Bone marrow (tissue), 2 donors: Measurements from ENCODE around the gene ADORA2A.
A peak's percentile ranks its signal among the peaks of the same experiment; 100 is the strongest.

Source experiments
- DNase-seq, 2 donors: peaks; one replicate each; lab custom pipeline; 2025; lab: John Stamatoyannopoulos, UW

Gene ADORA2A

DNA sequence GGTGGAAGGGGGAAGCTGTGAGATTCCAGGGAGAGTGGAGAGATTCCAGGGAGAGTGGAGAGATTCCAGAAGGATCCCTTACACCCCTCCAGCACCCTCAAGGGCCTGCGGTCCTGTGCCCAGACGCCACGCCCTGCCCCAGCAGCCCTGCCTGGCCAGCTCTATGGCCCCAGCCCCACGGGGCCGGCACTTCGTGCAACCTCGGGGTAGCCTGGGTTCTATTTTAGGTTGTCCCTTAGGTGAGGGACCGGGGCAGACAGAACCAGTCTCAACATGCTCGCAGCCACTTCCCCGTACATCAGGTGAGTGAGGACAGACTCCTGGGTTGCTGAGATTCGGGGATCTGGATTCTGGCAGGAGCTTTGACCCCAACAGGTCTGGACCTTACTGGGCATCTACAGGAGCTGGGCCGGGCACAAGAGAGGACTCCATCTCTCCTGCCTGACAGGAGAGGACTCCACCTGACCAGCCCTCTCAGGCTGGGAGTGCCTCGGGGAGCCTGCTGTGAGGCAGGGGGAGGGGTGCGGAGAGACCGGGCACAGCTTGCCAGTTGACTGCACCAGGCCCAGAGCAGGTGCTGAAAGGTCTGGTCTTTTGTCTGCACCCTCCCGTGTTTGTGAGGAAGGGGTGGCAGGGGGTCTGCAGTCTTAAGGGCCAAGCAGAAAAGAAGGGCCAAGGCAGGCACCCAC, 8.5 kb upstream of the ADORA2A start:
- DNase-seq: no peak

DNA sequence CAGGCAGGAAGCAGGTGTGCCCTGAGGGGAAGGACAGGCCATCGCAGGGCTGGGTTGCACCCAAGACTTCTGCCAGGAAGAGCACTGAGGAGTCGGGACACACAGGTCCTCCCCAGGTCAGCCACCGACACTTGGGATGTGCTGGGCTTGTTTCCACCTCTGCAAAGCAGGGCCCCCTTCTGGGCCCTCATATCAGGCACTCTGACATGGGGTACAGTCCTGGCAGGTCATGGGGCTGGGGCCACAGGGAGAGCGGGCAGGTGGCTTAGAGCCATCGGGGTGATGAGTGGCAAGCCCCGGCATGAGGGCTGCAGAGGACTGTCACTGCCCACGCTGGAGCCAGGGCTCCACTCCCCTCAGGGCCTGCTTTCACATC, 7.9 kb upstream of the ADORA2A start:
- DNase-seq: no peak

DNA sequence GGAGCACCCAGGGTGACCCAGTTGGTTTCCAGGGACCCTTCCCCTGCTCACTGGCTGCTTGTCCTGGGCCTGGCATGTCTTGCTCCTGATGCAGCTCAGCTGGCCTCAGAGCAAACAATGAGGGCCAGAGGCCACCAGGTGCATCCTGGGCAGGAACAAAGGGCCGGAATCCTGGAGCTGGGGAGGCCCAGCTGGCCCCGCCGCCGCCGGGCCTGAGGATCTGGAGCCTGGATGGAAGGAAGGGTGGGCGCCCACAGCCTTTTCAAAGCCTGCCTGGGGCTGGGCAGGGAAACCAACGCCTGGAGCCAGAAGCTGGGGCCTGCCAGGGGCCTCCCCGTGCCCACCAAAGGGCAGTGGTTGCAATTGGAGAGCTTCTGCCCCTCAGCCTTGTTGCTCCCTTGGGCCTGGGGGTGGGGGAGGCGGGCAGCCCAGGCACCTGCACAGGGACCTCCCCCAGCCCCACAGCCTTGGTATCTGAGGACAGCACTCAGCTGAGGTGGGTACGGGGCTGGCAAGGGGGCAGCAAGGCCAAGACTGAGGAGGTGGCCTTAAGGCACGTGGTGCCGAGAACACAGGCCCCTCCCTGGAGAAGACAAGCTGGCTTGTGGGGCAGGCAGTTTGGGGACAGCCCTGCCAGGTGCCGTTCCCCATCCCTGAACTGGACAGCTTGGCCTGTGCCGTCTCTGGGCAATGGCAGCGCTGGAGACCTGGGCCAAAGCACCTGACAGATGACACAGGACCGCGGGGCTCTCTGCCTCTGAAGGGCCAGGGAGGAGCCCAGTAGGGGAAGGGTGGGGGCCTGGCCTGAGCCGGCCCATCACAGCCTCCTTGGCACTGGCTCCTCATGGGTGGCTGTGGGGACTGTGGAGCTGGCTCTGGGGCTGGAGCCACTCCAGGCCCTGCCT, 7.1 kb upstream of the ADORA2A start:
- no peak for DNase-seq

DNA sequence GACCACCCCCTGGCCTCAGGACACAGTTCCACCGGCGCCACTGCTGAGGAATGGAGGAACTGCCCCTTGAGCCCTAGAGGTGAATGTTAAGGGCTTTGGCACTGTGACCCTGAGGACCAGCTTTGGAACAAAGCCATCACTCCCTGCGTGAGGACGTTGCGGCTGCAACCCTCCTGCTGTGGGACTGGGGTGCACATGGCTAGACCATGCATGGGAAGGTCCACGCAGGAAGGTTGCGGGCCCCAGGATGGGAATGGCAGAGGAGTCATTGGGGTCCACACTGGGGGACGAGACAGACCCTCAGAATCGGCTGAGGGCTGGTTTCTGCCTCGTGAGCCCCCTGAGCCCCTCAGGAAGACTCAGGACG, 6.4 kb upstream of the ADORA2A start:
- DNase-seq: no peak

DNA sequence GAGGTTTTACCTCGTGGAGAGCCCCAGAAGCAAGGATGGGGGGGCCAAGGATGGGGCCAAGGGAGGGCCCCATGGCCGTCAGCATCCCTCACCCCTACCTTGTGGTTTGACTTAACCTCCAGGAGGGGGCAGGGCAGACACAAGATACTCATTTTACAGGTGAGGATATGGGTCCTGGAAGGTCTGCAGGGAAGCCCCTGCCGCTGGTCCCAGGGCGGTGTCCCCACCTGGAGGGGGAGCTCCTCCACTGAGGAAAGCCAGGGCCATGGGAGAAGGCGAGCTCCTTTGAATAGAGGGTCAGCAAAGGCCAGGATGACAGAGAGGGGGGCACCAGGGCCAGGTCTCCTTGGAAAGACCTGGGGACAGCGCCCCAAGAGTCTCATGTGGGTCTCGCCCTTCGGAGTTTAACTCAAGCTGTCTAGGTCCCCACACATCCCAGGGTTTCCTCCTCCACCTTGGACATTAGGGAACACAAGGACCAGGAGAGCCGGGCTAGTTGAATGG, 5.9 kb upstream of the ADORA2A start:
- DNase-seq: no peak

DNA sequence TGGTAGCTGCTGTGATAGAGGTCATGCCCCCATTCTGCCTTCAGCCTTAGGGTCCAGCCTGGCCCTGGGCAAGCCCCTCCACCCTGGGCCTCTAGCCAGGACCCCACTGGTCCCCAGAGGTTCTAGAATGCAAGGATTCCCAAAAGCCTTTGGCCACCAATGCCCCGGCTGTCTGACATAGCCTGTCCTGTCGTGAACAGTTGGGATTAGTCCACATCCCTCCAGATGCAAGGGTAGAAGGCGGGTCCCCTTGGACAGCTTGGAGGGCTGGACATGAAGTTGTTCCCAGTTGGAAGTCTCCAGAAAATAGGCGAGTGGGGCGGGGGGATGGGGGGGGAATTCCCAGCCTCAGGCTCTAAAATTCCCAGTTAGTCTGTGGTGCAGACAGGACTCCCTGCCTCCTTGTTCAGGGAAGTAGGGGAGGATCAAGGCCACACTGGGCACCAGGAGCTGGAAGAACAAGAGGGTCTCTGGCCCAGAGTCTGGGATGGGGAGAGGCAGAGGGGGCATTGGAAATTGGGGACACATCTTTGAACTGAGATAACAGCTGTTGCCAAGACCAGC, 5.2 kb upstream of the ADORA2A start:
- DNase-seq: no peak

DNA sequence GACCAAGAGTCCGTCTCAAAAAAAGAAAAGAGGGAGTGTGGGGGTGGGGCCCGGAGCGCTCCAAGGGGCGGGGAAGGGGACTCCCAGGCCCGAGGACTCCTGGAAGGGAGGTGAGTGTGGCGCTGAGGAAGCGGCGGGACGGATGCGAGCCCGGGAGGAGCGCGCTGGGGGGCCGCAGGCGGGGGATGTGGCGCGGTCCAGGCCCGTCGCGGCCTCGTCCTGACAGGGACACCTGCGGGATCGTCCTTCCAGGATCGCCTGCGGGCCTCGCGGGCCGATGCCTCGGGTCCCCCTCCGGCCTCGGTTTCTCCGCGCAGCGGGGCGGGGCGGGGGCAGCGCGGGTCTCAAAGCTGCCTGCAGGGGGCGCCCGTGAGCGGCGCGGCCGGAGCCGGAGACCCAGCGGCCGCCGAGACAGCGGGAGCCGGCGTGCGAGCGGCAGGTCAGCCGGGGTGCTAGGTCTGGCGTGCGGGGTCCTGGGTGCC, 3.8 kb upstream of the ADORA2A start:
- peak in 1 of 2 donors; percentile 91 for DNase-seq

DNA sequence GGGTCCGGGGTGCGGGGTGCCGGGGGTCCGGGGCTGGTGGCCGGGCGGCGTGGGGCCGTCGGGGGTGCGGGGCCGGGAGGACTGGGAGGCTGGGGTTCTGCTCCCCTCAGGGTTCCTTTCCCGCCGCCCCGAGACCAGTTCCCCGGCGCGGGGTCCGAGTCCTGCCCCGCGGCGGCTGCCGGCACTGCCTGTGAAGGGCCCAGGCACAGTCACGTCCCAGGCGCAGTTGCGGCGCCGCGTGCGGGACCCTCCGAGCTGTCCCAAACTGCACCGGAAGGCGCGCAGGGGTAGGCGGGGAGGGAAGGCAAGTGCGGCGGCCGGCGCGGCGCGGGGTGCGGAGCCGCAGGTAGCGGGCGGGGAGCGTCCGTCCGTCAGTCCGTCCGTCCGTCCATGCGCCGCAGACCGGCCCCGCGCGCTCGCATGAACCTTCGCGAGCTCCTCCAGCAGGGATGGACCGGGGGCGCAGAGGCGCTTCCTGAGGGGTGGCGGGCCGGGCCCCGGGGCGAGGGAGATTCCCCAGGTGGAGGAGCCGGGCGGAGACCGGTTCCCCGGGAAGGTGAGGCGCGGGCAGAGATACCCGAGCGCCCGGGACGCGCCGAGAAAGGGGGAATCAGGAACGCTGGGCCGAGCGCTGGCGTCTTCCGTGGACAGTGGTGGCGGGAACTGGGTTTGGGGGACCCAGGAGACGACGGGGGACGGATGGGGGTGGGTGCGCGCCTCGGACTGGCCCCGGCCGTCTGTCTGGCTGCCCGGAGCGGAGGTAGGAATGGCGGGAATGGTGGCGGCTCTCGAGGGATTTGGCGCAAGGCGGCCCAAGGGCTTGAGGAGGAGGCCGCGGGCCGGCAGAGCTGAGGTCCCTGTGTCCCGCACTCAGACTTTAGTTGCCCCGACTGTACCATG, 3.1 kb upstream of the ADORA2A start:
- DNase-seq: no peak

DNA sequence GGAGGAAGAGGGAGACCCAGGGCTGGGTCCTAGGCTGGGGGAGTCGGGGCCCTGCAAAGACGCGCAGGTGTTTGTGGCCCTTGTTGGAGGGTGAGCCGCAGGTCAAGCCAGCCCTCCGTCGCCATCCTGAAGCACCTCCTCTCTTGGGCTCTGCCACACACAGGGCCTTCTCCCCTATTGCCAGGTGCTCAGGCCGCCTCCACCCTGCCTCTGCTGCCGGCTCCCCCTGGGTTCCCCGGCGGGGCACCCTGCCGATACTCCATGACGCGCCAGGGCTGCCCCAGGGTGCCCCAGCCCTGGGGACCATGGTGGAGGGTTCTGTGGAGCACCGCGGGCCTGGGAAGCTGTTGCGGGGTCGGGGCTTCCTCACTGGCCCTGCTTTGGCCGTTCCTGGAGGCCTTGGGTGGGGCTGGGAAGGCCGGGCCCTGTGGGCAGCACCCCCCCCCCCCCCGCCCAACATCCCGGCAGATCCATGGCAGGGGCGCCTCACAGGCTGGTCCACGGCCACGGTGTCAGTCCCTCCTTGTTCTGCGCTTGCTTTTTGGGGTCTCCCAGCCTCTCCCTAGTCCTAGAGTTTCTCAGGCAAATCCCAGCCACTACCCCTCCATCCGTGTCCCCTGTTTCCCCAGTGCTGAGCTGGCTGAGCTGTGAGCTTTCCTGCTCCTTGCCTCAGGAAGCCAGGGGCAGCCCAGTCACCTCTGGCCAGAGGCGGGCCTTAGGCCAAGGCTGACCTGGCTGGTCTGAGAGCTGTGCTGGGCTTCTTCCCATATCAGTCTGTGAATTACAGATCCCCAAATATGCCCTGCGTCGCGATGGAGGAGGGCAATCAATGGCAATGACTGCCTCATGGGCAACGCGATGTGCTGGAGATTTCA, 2.3 kb upstream of the ADORA2A start:
- no peak for DNase-seq

DNA sequence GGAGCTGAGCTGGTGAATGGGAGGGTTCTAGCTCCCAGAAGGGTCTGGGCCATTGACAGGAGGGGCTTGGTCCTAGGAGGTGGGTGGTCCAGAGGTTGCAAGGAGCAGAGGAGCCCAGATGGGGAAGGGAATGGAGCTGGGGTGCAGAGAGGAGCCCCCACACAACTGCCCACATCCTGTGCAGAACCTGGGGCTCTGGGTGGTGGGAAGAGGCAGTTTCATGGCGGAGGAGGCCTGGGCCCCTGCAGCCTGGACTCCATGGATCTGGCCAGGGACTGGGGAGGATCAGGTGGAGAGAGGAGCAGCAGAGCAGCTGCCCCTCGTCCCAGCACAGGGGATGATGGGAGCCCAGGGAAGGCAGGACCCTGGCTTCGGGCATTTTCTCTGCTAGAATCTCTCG, 963 bp upstream of the ADORA2A start:
- DNase-seq: no peak

DNA sequence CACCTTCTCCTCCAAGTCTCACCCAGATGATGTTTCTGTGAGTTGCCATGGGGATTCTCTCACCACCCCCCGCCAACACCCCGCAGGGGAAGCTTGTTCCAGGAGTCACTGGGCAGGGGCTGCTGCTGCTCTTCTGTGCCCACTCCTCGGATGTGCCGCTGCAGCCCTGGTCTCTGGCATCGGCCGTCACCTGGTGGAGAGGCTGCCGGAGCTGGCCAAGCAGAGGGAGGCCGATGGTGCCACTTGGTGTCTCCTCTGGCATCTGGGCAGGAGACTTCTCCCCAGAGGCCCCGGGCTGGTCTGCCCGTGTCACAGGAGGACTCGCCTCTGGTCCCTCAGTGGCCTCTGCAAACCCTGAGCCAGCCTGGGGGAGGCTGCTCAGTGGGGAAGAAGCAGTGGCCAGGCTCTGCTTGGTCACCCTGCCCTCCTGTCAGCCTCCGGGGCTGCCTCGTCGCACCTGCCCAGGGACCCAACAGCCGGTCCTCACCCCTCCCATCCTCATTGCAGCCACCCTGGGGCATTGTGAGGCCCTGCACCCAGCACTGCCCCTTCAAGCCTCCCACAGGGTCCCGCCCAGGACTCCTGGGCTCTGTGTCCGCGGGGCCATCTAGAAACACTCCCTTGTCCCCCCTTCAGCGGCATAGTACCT, 424 bp upstream of the ADORA2A start:
- DNase-seq: peak in 1 of 2 donors; percentile 56

DNA sequence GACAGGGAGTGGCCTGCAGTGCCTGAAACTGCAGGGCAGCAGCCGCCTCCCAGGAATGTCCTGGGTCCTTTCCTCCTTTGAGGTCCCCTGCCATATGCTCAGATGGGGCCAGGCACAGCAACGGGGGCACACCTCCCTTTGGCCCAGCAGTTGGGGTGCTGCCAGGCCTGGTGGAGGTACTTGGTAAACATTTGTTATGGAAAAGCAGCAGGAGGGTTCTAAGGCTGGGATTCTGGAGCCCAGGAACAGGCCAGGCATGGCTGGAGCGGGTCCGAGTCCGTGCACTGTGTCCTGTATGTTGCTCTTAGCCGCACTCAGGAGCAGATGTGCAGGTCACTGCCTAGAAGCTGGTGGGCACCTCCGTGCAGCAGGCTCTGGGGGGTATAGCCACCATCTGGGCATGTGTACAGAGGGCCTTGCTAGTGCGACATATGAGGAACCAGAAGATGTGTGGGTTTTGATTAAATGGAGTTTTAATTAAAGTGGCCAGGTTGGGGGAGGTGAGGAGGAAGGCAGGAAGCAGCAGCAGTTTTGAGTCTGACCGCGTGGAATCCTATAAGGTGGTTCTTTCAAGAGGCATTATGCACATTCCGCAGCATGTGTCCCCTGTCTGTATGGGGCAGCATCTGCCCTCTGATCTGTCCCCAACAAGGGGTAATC, 1.5 kb downstream of the ADORA2A start:
- DNase-seq: peak in 1 of 2 donors; percentile 58

DNA sequence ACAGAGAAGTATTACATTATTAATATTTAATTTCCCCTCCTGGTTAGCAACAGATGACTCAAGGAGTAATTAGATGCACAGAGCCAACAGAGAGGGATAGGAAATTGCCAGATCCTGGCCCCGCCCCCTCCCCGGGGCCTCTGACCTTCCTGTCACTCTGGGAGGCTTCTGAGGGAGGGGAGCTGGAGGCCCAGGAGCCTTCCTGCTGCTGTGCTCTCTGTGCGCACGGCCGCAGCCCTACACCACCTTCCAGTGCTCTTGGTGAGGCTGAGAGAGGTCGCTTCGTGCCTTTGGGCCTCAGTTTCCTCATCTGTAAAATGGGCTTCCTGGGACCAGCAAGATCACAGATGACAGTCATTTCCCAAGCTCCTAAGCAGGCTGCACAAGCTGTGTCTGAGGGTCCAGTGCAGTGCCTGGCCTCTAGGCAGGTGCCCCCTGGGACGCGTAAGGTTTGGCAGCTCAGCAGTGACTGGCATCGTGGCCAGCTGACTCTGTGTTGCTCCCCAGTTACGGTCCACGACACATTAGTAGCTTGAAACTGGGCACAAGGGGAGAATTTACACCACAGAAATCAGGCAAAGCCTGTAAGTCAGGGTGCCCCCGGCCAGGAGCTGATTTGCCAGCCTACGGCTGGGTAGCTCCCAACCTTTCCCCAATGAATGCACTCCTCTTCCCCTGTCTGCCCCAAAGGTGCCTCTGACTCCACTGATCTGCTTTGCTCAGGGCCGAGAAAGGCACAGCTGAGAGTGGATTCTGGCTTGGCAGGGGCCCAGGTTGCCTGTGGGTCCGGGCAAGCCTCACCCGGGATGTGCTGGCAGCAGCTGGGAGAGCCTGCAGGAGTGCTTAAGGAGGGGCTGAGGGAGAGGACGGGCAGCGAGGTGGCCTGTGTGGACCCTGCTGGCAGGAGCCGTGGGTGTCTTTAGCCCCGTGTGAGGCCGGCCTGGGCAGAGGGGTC, 2.3 kb downstream of the ADORA2A start:
- DNase-seq: peak in 1 of 2 donors; percentile 58

DNA sequence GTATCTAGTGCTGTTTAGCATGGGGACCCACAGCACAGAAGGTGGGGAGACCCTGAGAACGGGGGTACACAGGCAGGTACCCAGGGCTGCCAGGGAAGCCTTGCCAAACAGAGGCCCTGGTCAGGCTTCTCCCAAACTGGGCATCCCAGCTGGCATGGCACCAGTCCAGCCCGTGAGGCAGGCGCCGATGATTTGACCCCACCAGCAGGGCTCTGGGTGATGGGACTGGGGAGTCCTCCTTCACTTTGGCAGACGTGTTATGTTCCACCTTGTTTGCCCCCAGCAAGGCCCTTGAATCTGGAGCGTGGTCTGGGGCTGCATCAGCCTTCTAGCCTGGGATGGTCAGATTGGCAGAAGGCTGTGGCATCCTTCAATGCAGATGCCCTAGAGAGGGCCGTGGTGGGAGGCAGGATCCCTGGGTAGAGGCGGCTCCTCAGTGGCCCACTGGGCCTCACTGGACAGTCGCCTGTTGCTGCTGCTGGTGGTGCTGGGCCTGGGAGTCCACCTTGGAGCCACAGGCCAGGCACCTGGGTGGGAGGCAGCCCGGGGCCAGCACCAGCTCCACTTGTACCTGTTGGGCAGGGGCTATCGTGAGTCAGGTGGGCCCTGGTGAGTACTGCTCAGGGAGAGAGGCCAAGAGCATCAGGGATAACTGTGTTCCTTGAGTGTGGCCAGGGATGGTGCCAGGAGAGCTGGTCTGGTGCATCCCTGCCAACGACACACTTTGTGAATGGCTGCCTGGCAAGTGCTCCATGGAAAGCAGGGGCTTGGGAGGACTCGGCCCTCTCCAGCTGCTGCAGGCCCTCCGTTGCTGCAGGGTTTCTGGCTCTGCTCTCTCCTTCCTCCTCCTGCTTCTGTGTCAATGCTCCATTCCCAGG, 3.3 kb downstream of the ADORA2A start:
- DNase-seq: no peak

DNA sequence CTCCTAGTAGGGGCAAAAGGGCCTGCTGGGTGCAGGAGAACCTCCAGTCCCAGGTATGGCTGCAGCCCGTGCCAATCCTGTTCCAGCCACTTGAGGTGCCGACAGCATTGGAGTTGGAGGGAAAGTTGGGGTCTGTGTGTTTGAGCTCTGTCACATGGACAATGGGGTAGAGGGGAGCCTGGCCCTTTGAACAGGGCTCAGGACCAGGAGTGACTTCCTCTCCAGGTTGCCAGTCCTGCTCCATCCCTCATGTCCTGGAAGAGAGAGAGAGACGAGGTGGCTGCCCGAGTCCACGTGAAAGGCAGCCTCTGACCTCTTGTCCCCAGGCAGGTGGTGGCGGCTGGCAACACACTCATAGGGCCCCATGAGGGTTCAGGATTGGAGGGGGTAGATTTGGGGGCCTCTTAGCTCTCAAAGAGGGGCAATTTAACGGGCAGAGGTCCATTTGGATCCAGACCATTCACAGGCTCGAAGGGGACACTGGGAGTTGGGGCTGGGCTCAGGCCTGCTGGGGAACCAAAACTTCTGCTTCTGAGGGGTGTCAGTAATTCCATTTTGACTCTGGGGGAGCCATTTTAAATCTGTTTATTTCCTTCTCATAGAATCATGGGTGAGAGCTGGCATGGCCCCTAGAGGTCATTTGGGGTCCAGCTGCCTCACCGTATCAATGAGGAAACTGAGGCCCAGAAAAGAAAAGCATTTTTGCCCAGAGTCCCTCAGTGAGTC, 4.1 kb downstream of the ADORA2A start:
- no peak for DNase-seq

DNA sequence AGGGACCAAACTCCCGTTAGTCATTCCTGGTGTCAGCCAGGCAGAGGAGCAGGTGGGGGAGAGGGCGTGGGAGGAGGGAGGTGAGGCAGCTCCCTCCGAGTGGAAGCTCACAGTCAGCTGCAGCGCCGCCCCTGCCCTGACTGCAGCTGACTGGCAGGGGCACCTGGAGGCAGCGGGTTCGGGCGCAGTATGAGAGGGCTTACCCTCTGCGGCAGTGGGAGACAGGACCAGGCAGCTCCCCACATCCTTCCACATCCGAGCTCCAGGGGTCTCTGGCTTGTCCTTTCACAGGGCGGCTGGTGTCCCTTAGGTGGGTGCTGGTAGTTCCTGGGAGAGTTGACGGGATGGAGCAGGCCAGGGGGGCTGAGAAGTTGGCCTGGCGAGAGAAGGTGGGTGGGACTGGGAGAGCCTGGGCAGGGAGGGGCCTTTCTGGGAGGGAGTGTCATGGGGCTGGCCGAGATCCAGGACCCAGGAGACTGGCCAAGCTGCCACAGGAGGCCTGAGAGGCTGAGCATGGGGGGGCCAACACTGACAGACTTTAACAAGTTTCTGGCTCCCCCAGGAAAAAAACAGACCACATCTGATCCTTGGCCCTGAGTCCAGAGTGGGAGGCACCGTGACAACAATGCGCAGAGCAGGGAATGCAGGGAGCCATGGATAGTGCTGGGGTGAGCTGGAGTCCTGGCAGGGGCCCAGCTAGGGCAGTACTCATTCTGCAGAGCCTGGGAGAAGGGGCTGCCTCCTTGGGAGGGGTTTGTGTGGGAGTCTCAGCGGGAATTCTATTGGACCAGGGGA, 4.9 kb downstream of the ADORA2A start:
- DNase-seq: no peak
